Activated B cell treated with CpG ODN at 0.5 μM for 24 hours (primary cell): ENCODE results near the gene VWC2L. TPM values are rescaled to one million over a fixed set of nuclear protein-coding genes. Genes with fewer than 3 reads are reported as not detected.

Experiments used
- ATAC-seq: fragments of 200-7000 bp; cut with Tn5 transposase; one replicate; pipeline ENCODE4 v1.10.0; 2021; ENCODE audit warnings: low read depth, mild to moderate bottlenecking, moderate library complexity
- CTCF ChIA-PET: fragments of 350-600 bp; sonication (Branson Sonifier 250); formaldehyde crosslinking; loops from one replicate; lab custom pipeline; 2021; ENCODE audit warnings: antibody characterized with exemption; lab: Charles Lee
- POLR2A ChIA-PET: fragments of 350-600 bp; sonication (Branson Sonifier 250); formaldehyde crosslinking; loops from one replicate; lab custom pipeline; 2021; ENCODE audit warnings: antibody characterized with exemption; lab: Charles Lee
- DNase-seq: peaks from one replicate; pipeline ENCODE4 v3.0.0; 2022
- H3K27ac Mint-ChIP-seq: one replicate; pipeline ENCODE4 v1.8.0; 2020; ENCODE audit warnings: mixed read lengths
- H3K27me3 Mint-ChIP-seq: one replicate; pipeline ENCODE4 v1.8.0; 2021; ENCODE audit warnings: mixed read lengths
- H3K36me3 Mint-ChIP-seq: one replicate; pipeline ENCODE4 v1.8.0; 2021; ENCODE audit warnings: low read depth, mixed read lengths
- H3K4me1 Mint-ChIP-seq: one replicate; pipeline ENCODE4 v1.8.0; 2021; ENCODE audit warnings: mixed read lengths
- H3K4me3 Mint-ChIP-seq: one replicate; pipeline ENCODE4 v1.8.0; 2020; ENCODE audit warnings: mild to moderate bottlenecking, mixed read lengths
- H3K9me3 Mint-ChIP-seq: one replicate; pipeline ENCODE4 v1.8.0; 2020; ENCODE audit warnings: mixed read lengths
- intact Hi-C: fragments of 100-400 bp; cut with micrococcal nuclease; formaldehyde crosslinking; loops from one replicate; pipeline ENCODE4 v1.15.1; 2024
- total RNA-seq: library from RNA; stranded (reverse); gene quantifications from 2 replicates; pipeline ENCODE4 v1.2.3, GENCODE V29; 2022
- TF ChIP-seq, protein P1 (sequence below): fragments of 200-600 bp; IDR thresholded peaks from one replicate; pipeline ENCODE4 v1.8.0; 2022; ENCODE audit warnings: antibody characterized with exemption, mild to moderate bottlenecking

Gene VWC2L
- total RNA-seq, 1 donor from 2014 or later: not detected

DNA sequence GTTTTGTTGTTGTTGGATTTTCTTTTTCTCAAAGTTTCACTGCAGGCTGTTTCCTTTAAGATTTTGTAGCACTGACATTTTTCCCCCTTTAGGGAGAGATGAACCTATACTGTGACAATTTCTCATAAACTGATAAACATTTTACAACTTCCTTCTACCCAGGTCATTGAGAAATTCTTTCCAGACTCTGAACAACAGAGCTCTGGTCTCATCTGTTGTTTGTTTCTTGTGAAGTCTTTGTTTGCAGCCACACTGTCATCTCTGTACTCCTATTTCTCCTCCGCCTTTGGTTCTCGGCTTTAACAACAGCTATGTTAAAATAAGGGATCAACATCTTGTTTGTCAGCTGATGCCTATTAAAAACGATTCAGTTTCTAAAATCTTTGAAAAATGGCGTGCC lies 167.6 kb downstream of the VWC2L start:
- DNase-seq: no peak
- Mint-ChIP-seq H3K36me3 (no peaks in the 10 kb centered on the region), H3K4me3 (no peak overlapping the region), H3K4me1 (peaks cover 9% of the 10 kb centered on the region), H3K9me3 (no peaks in the 10 kb centered on the region), H3K27me3 (peaks cover 4% of the 10 kb centered on the region), H3K27ac (no peak overlapping the region)
- ChIA-PET CTCF (no interaction called here), POLR2A (no interaction called here)
- TF ChIP-seq, protein P1, sequence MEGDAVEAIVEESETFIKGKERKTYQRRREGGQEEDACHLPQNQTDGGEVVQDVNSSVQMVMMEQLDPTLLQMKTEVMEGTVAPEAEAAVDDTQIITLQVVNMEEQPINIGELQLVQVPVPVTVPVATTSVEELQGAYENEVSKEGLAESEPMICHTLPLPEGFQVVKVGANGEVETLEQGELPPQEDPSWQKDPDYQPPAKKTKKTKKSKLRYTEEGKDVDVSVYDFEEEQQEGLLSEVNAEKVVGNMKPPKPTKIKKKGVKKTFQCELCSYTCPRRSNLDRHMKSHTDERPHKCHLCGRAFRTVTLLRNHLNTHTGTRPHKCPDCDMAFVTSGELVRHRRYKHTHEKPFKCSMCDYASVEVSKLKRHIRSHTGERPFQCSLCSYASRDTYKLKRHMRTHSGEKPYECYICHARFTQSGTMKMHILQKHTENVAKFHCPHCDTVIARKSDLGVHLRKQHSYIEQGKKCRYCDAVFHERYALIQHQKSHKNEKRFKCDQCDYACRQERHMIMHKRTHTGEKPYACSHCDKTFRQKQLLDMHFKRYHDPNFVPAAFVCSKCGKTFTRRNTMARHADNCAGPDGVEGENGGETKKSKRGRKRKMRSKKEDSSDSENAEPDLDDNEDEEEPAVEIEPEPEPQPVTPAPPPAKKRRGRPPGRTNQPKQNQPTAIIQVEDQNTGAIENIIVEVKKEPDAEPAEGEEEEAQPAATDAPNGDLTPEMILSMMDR: no peak
- intact Hi-C loops: no loop called here
- ATAC-seq: no peak

DNA sequence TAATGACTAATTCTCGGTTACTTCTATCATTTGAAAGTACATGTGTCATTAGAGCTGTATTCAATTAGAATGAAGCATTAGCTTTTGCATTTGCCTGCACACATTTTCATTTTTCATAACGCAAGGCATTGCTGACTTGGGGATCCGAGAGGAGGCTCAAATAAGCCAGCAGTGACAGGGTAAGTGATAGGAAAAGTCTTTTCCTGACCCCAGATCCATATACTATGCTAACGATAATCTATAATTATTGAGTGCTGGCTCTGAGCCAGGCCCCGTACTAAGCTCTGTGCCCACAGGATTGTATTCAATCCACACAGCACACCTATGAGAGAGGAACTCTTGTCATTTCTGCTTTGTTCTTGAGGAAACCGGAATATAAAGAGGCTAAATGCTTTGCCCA lies 168.2 kb downstream of the VWC2L start:
- CTCF ChIA-PET: no interaction called here

DNA sequence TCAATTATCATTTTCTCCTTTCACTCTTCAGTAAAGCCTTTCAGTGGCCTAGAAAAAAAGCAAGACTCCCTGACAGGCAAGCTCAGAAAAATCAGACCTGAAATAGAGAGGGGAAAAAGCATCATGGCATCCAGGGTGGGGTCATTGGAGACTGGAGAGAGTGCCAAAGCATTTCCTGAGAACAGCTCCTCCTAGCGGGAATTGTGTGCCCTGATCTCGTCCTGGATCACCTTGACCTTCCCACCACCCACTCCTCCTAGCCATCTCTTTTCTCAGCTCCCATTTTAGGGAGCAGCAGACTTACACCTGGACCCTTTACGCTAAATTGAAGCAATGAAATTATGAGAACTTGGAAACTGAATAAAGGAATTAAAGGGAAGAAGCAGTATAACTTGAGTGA lies 176.6 kb downstream of the VWC2L start:
- intact Hi-C loops: no loop called here
- CTCF ChIA-PET: no interaction called here
- ATAC-seq (no peak), DNase-seq (no peak)
- Mint-ChIP-seq H3K4me3 (no peak overlapping the region), H3K9me3 (no peaks in the 10 kb centered on the region), H3K4me1 (no peaks in the 10 kb centered on the region), H3K36me3 (no peaks in the 10 kb centered on the region), H3K27ac (no peak overlapping the region), H3K27me3 (no peaks in the 10 kb centered on the region)
- POLR2A ChIA-PET: no interaction called here
- TF ChIP-seq, protein P1: no peak

More for the DNA sequence above, 168.2 kb downstream of the VWC2L start:
- H3K9me3 Mint-ChIP-seq: no peaks in the 10 kb centered on the region
- H3K4me1 Mint-ChIP-seq: peaks cover 9% of the 10 kb centered on the region
- DNase-seq (no peak), ATAC-seq (no peak)
- peaks cover 4% of the 10 kb centered on the region for H3K27me3 Mint-ChIP-seq
- H3K27ac Mint-ChIP-seq: no peak overlapping the region
- TF ChIP-seq, protein P1: no peak
- POLR2A ChIA-PET: no interaction called here
- intact Hi-C loops: no loop called here
- H3K4me3 Mint-ChIP-seq: no peak overlapping the region
- no peaks in the 10 kb centered on the region for H3K36me3 Mint-ChIP-seq

DNA sequence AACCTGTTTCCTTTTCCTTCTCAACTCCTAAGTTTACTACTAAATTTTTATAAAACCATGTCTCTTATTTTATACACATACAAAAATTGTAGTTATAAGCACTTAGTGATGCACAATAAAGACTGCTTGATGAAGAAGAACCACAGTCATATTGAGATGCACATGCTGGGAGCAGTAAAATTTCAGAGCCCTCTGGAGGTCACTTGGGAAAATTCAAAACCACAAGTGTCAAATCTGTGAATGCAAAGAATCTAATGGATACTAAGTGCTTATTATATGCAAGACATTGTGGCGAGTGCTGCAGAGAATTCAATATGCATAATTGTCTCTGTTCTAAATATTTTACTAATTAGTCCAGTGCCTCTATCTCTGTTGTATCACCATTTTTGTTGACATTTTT lies 180.5 kb downstream of the VWC2L start:
- ChIA-PET POLR2A (no interaction called here), CTCF (no interaction called here)
- Mint-ChIP-seq H3K27ac (no peak overlapping the region), H3K27me3 (no peaks in the 10 kb centered on the region), H3K9me3 (no peaks in the 10 kb centered on the region), H3K4me1 (no peaks in the 10 kb centered on the region), H3K4me3 (no peak overlapping the region), H3K36me3 (no peaks in the 10 kb centered on the region)
- no peak for DNase-seq
- no peak for ATAC-seq
- intact Hi-C loops: no loop called here
- TF ChIP-seq, protein P1: no peak

DNA sequence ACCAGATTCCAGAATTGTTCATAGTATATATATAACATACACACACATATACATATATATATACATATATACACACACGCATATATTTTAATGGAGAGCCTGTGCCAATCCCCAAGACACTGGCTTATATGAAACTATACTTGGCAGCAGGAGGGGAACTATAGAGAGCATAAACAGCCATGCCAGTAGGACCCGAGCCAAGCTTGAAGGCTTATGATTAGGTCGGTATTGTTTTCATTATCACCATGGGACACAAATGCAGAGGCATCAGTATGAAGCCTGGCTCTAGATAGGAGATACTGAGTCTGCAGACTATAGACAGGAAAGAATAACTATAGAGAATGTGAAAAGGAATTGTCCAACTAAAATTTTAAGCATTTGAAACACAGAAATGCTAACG lies 181.2 kb downstream of the VWC2L start:
- ATAC-seq (no peak), DNase-seq (no peak)
- no peaks in the 10 kb centered on the region for H3K9me3 Mint-ChIP-seq
- H3K4me1 Mint-ChIP-seq: no peaks in the 10 kb centered on the region
- no peak overlapping the region for H3K4me3 Mint-ChIP-seq
- H3K27ac Mint-ChIP-seq: no peak overlapping the region
- no peaks in the 10 kb centered on the region for H3K36me3 Mint-ChIP-seq
- no peaks in the 10 kb centered on the region for H3K27me3 Mint-ChIP-seq
- CTCF ChIA-PET: no interaction called here
- POLR2A ChIA-PET: no interaction called here
- intact Hi-C loops: no loop called here
- TF ChIP-seq, protein P1: no peak
